Adrenal gland (tissue), 12 donors: Measurements from ENCODE around the gene HNF4A. TPM values are rescaled to one million over a fixed set of nuclear protein-coding genes. Genes with fewer than 3 reads are reported as not detected.
A peak's percentile ranks its signal among the peaks of the same experiment; 100 is the strongest.

ENCODE experiments used
- DNase-seq, 7 donors: peaks; one replicate each; pipeline ENCODE4 v3.0.0-alpha.2; 2019 to 2020
- H3K27ac ChIP-seq, 5 donors: fragments of 200-600 bp; sonication (generic) in 4 of 5; 1 replicate in 3 of 5; 2 replicates in 2 of 5; pipeline versions ENCODE4 v1.5.1 to v1.8.0; 2016 to 2020; ENCODE audit warnings: mild to moderate bottlenecking in 1 of 5
- H3K27me3 ChIP-seq: fragments of 200-600 bp; 2 replicates; pipeline ENCODE4 v1.8.0; 2021
- H3K36me3 ChIP-seq, 2 donors: fragments of 200-600 bp; replicated peaks in 1 of 2; 1 replicate in 1 of 2; 2 replicates in 1 of 2; pipeline versions ENCODE4 v1.5.1 to v1.8.0; 2018 to 2022
- H3K4me1 ChIP-seq, 2 donors: fragments of 200-600 bp; replicated peaks in 1 of 2; 1 replicate in 1 of 2; 2 replicates in 1 of 2; pipeline versions ENCODE4 v1.5.1 to v1.8.0; 2018 to 2021
- H3K4me3 ChIP-seq, 4 donors: fragments of 200-600 bp; sonication (generic) in 3 of 4; one replicate each; pipeline ENCODE4 v1.5.1; 2016 to 2018
- H3K9me3 ChIP-seq, 3 donors: fragments of 200-600 bp; sonication (generic) in 1 of 3; replicated peaks in 1 of 3; 1 replicate in 2 of 3; 2 replicates in 1 of 3; pipeline versions ENCODE4 v1.5.1 to v1.8.0; 2016 to 2021
- CTCF ChIP-seq, 6 experiments: fragments of 450-650 bp in 4 of 6; fragments of 200-600 bp in 2 of 6; sonication (generic) in 1 of 6; IDR thresholded peaks; 1 replicate in 5 of 6; 2 replicates in 1 of 6; pipeline versions ENCODE4 v1.5.1 to v1.8.0; 2016 to 2021; ENCODE audit warnings: antibody characterized with exemption in 6 of 6, mild to moderate bottlenecking in 2 of 6, moderate library complexity in 1 of 6
- POLR2A ChIP-seq, 2 donors: fragments of 450-650 bp; IDR thresholded peaks; one replicate each; pipeline ENCODE4 v1.6.1; 2017; ENCODE audit warnings: antibody characterized with exemption in 2 of 2, mild to moderate bottlenecking in 2 of 2, moderate library complexity in 1 of 2
- WGBS, 4 donors: extraction: QIAGEN DNeasy Blood & Tissue Kit in 2 of 4; methylation state at CpG; one replicate each; pipeline versions ENCODE4 v1.1.5 to v1.1.7; 2013 to 2017; 5-methylcytosine and 5-hydroxymethylcytosine counted together
- intact Hi-C, 2 donors: fragments of 100-400 bp; cut with DNase I; formaldehyde crosslinking; loops; one replicate each; pipeline versions ENCODE4 v1.14.1 to v1.15.0; 2022 to 2023
- polyA plus RNA-seq, 3 donors: library from polyadenylated mRNA; stranded (reverse); fragments of 200-250 nt in 2 of 3; fragments of 350-450 nt in 1 of 3; fragmentation: Illumina TruSeq in 1 of 3; extraction: RNeasy Lipid Tissue Mini Kit (QIAGEN cat#74804) in 1 of 3; gene quantifications; one replicate each; pipeline ENCODE4 v1.2.3, GENCODE V29; 2013 to 2014
- total RNA-seq, 9 donors: library from RNA; depleted of rRNA in 4 of 9; stranded (reverse); fragments of >200 nt in 4 of 9; fragments of 120-200 nt in 1 of 9; fragmentation: NEBNext Ultra II Directional in 1 of 9; extraction: Animal tissue kit (Norgen Biotek cat#: 25700) in 1 of 9; gene quantifications; one replicate each; pipeline versions ENCODE4 v1.1.0 to v1.2.4, GENCODE V29; 2013 to 2023
- donor health status: healthy with polysubstance abuse.
- donor health status: Bipolar disorder and iron deficiency.
- donor health status: DM: yes; HTN: yes; CAD: no.
- donor health status: DM: no; HTN: no; CAD: no.
- donor health status: DM: no; HTN: no; CAD: no.
- donor health status: DM: yes; HTN: yes; CAD: no.

Gene HNF4A
- total and polyA plus RNA-seq, 12 donors, result 0.06 to 0.78 (median 0.13) TPM; not detected in 2

DNA sequence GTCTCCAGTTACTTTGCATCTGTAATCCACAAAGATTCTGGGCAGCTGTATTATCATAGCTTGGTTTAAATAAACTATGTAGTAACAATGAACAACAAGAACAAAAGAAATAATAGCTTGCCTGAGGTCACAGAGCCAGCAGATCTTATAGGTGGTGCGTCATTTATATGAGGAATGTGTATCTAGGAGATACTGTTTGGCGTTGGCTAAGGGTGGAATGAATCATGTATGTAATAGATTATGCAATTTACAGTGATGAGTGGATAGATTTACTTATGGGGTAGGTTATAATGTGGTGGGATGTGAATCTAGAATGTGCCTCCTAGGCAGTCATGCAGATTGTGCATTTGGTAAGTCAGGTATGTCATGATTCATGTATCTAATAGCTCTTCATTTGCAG lies 42.8 kb downstream of the HNF4A start:
- no peaks in the 10 kb centered on the region for H3K36me3 ChIP-seq
- no peak overlapping the region for H3K27ac ChIP-seq
- no peaks in the 10 kb centered on the region for H3K9me3 ChIP-seq
- no peaks in the 10 kb centered on the region for H3K27me3 ChIP-seq
- no peak for DNase-seq
- TF ChIP-seq POLR2A (IDR thresholded peaks at IDR 0.05) (no peak), CTCF (IDR thresholded peaks at IDR 0.05) (no peak)
- intact Hi-C loops, result no loop called here
- no peak overlapping the region for H3K4me3 ChIP-seq
- 78 to 87% (median 83%) methylated on average over 2 of the region's 2 CpGs for WGBS, 4 donors
- H3K4me1 ChIP-seq, result no peaks in the 10 kb centered on the region

DNA sequence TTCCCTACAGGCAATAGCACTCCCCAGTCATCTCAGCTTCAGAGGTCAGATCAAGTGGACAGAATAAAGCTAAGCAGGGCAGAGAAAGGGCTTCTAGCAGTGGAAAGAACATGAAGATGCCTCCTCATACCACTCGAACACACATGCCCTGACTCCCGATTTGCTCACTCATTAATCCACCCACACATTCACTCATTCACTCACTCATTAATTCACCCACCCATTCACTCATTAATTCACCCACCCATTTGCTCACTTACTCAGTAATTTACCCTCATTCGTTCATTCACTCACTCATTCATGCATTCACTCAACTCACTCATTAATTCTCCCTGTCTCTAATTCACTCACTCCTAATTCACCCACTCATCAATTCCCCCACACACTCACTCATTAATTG lies 43.9 kb downstream of the HNF4A start:
- 74 to 88% (median 78%) methylated on average over 3 of the region's 3 CpGs for WGBS, 4 donors
- Histone ChIP-seq H3K27ac (no peak overlapping the region), H3K27me3 (no peaks in the 10 kb centered on the region), H3K4me1 (no peaks in the 10 kb centered on the region), H3K36me3 (no peaks in the 10 kb centered on the region), H3K9me3 (no peaks in the 10 kb centered on the region), H3K4me3 (no peak overlapping the region)
- TF ChIP-seq CTCF (IDR thresholded peaks at IDR 0.05) (no peak), POLR2A (IDR thresholded peaks at IDR 0.05) (no peak)
- intact Hi-C loops, result no loop called here
- no peak for DNase-seq

DNA sequence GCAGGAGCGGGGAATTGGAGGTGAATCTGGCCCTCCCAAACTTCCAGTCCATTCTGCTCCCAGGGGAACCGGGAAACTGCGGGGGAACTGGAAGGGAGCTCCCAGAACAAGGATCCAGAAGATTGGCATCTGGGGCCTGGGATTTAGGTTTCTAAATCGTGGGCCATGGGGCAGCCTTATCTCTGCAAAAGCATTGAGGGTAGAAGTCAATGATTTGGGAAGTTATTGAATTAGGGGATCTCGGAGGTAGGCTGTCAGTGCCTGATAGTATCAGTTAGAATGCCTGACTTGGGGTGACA lies 45.1 kb downstream of the HNF4A start:
- Histone ChIP-seq H3K4me1 (no peaks in the 10 kb centered on the region), H3K36me3 (no peaks in the 10 kb centered on the region), H3K4me3 (no peak overlapping the region), H3K27me3 (no peaks in the 10 kb centered on the region), H3K9me3 (no peaks in the 10 kb centered on the region), H3K27ac (no peak overlapping the region)
- intact Hi-C loops, result loop anchor here (2.0 to 10.0 kb wide), 2 partner anchors 32 to 214 kb away; no protein-coding TSS in a partner anchor
- peak in 1 of 7 donors; percentile 4 for DNase-seq
- WGBS, 4 donors, result 80 to 94% (median 84%) methylated on average over 5 of the region's 5 CpGs
- TF ChIP-seq CTCF (IDR thresholded peaks at IDR 0.05) (no peak), POLR2A (IDR thresholded peaks at IDR 0.05) (no peak)

- WGBS, 4 donors, result 82 to 89% (median 85%) methylated on average over 12 to 23 of the region's 23 CpGs
- TF ChIP-seq CTCF (IDR thresholded peaks at IDR 0.05) (no peak), POLR2A (IDR thresholded peaks at IDR 0.05) (no peak)
- Histone ChIP-seq H3K9me3 (no peaks in the 10 kb centered on the region), H3K4me3 (no peak overlapping the region), H3K27ac (no peak overlapping the region), H3K27me3 (no peaks in the 10 kb centered on the region), H3K36me3 (no peaks in the 10 kb centered on the region), H3K4me1 (no peaks in the 10 kb centered on the region)
- DNase-seq, result peak in 1 of 7 donors; percentile 10
- intact Hi-C loops, result loop anchor here (2.0 to 10.0 kb wide), 2 partner anchors 32 to 214 kb away; no protein-coding TSS in a partner anchor
These were observed 45.7 kb downstream of the HNF4A start for GRCh38 chr20:44400970-44401769.
